HG03575 (cell line): ENCODE measurements around the gene ARHGAP42.

Experiments
- ATAC-seq: cut with Tn5 transposase; IDR thresholded peaks from one replicate; pipeline ENCODE4 v1.9.1; 2021; ENCODE audit not compliant: unreplicated experiment, insufficient number of reproducible peaks, low FRiP score; ENCODE audit errors: extremely low read depth

Gene ARHGAP42

GRCh38 chr11:100752371-100753171, 65.5 kb downstream of the ARHGAP42 start:
- ATAC-seq = no peak

DNA sequence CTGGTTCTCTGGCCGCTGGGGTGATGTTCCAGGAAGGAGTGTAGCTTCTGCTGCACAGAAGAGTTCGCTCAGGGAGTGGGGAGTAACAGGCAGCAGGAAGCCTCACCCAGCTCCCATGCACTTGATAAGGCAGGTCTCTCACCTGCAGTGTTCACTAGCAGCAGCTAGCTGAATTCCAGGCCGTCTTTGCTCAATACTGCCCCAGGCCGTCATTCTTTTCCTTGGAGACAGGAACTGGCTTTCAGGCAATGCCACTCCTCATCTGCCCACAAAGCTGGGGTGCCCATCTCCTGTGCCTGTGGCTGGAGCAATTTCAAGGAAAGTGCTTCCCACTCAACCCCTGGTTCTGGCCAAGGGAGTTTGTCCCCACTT, 66.1 kb downstream of the ARHGAP42 start:
- ATAC-seq = no peak

DNA sequence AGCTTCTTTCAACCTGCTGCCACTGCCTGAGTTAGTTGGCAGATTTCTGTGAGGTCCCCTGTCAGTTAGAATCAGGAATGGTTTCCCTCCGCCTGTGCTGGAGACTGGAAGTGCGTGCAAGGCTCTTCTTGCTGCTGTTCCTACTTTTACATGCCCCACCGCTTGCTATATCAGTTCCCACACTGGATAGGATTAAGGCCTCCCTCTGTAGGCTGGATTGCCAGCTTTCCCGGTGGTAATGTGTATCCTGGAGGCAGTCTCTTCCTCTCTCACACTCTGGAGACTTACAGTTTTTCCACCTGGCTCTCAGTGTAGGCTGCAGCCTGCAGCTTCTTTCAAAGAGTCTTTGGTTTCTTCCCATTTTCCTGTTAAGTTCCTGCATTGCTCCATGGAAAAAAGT, 66.5 kb downstream of the ARHGAP42 start:
- ATAC-seq = no peak

DNA sequence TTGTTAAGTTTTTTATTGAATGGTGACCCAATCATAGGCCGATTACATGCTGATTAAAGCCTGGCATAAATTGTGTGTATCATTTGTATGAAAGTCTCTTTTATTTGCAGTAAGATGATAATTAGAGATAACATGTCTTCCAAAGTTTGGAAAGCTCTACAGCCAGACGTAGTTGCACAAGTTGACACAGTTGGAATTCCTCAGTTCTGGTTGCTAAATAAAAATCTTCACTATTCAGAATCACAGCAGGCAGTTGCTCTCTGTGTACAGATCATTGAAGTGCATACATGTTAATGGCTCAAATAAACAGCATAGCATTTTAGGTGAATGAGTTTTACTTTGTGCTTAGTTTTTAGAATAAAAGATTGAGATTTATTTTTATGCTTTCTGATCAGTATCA, 69.5 kb downstream of the ARHGAP42 start:
- no peak for ATAC-seq

DNA sequence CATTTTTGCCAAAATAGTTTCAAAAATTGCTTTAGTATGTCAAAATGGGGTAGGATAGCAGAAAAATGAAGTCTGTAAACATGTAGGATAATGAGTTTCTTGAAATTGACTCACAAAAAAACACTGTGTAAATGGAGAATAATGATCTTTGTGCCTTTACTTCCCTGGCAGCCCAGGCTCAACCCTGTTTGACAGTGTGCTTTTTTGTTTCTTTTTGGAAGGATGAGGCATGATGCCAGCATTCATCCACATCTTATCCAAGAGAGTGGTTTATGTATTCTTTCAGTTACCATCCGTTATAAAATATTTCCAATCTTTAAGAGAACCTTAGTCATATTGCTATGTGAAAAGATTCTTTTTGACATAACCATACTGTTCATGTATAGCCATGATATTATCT, 70.6 kb downstream of the ARHGAP42 start:
- ATAC-seq = no peak

- ATAC-seq = no peak
These were observed 72.0 kb downstream of the ARHGAP42 start for GRCh38 chr11:100759106-100759505.

- no peak for ATAC-seq
These were observed 72.8 kb downstream of the ARHGAP42 start for GRCh38 chr11:100759856-100760255.

- ATAC-seq = no peak
These were observed 73.7 kb downstream of the ARHGAP42 start for GRCh38 chr11:100760744-100761143.

GRCh38 chr11:100761841-100762240, 74.8 kb downstream of the ARHGAP42 start:
- ATAC-seq = no peak

GRCh38 chr11:100766764-100767163, 79.7 kb downstream of the ARHGAP42 start:
- ATAC-seq = no peak

- no peak for ATAC-seq
These were observed 82.1 kb downstream of the ARHGAP42 start for GRCh38 chr11:100769165-100769564.

DNA sequence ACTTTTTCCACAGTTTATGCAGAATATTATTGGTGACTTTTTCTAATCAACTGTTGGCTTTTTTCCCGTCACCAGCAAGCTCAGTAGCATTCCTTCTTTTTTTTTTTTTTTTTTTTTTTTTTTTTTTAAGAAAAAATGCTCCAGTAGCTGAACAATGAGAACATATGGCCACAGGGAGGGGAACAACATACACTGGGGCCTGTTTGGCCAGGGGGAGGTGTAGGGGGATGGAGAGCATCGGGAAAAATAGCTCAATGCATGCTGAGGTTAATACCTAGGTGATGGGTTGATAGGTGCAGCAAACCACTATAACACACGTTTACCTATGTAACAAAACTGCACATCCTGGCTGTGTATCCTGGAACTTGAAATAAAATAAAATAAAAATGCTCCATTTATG, 82.5 kb downstream of the ARHGAP42 start:
- no peak for ATAC-seq

DNA sequence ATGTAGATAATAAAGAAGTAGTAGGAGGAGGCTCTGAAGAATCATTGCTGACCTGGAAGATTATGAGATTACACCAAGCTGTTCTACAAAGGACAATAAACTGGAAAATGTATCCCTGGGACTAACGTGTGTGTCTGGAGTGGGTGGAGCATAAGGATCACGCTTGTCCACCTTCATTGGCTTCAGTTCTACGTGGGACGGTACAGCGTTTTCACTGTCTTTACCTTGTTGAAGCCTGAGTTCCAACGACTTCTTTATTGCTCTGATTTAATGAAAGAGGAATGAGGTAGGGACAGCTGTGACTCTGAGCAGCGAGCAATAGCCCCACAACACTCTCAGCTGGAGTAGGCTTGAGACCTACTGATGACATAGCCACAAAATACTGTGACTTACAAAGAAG, 87.0 kb downstream of the ARHGAP42 start:
- no peak for ATAC-seq

GRCh38 chr11:100774859-100775258, 87.8 kb downstream of the ARHGAP42 start:
- no peak for ATAC-seq

DNA sequence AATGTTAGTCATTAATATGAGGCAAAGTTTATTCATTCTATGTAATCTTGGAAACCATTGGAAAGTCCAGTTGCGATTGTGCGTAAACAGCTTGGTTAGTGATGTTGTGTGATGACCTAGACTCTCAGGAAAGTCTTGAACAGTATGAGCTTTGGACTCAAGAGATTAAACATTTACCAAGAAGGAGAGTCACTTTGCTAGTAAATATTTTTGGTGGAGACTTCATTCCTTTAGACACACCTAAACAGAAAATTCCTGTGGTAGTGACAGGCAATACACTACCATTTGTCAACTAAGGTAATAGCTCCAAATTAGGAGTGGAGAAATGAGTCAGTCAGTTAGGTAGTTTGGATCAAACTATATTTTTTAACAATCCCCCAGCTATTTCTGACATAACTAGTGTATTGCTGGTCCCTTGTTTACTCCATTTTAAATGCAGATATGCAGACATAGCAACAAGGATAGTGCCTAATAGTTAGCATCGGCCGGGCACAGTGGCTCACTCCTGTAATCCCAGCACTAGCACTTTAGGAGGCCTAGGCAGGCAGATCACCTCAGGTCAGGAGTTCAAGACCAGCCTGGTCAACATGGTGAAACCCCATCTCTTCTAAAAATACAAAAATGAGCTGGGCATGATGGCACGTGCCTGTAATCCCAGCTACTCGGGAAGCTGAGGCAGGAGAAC, 89.3 kb downstream of the ARHGAP42 start:
- ATAC-seq = no peak

- no peak for ATAC-seq
These were observed 90.0 kb downstream of the ARHGAP42 start for GRCh38 chr11:100777103-100777502.

DNA sequence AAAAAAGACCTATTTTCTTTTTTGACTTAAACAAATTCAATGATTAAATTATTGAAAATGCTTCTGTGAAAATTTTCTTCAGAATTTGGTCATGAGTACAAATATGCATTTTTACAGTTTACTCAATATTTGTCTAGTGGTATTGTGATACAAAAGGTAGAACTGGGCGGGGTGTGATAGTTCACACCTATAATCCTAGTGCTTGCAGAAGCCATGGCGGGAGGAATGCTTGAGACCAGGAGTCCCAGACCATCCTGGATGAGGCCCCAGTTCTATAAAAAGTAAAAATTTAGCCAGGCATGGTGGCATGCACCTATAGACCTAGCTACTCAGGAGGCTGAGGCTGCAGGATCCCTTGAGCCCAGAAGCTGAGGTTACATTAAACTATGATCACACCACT, 90.6 kb downstream of the ARHGAP42 start:
- no peak for ATAC-seq

DNA sequence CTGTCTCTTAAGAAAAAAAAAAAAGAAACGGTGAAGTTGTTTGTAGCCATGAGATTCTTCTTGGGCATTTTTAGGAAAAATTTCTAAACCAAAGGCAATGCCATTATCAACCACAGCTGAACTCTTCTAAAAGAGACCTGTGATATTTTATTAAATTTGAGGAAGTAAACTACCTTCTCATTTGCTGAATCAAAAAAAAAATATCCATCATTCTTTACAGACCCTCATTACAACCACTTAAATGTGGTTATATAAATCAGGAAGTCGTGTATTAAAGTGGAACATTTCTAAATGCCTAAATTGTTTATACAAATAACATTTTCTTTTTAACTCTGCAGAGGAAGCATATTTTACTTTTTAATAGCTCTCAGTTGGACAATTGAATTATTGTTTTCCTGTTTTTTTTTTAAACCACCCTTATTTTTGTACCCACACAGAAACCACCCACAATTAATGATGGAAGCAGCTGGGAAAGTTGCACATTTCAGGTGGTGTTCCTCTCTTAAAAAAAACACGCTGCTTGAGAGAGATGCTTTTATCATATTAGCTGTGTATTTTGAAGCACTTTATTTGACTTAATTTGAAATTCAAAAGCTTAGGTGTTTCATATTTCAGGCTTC, 91.2 kb downstream of the ARHGAP42 start:
- no peak for ATAC-seq

DNA sequence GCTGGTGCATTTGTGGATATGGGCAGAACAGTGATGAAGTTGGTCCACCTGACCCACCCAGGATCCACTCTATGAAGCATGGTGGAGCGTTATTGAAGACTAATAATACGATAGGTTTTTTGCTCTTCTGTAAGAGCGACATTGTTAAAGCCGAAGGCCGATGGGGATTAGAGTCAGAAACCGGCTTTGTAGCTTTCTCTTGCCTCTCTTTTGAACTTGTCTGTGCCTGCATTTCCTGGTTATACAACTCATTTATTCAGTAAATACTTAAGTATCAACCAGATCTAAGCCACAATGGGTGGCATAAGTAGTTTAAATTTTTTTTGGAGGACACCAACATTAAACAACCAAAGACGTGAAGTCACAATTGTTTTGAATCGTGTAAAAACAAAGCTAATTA, 93.4 kb downstream of the ARHGAP42 start:
- ATAC-seq = no peak
